ENCODE data around the gene STRN3.

- TF ChIP-seq, protein P1, sequence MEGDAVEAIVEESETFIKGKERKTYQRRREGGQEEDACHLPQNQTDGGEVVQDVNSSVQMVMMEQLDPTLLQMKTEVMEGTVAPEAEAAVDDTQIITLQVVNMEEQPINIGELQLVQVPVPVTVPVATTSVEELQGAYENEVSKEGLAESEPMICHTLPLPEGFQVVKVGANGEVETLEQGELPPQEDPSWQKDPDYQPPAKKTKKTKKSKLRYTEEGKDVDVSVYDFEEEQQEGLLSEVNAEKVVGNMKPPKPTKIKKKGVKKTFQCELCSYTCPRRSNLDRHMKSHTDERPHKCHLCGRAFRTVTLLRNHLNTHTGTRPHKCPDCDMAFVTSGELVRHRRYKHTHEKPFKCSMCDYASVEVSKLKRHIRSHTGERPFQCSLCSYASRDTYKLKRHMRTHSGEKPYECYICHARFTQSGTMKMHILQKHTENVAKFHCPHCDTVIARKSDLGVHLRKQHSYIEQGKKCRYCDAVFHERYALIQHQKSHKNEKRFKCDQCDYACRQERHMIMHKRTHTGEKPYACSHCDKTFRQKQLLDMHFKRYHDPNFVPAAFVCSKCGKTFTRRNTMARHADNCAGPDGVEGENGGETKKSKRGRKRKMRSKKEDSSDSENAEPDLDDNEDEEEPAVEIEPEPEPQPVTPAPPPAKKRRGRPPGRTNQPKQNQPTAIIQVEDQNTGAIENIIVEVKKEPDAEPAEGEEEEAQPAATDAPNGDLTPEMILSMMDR (conservative IDR thresholded peaks at IDR 0.05; ENCODE audit: low read length), result no peak
- no peak for TF ChIP-seq EZH2phosphoT487 (IDR thresholded peaks at IDR 0.05; ENCODE audit: borderline replicate concordance, low read depth, low read length)
These were observed 33.2 kb upstream of the STRN3 start for GRCh38 chr14:31059152-31059924.

Data from OCI-LY7 (cell line).